LHCN-M2 (cell line): ENCODE measurements around the gene COX6B1. TPM values are rescaled to one million over a fixed set of nuclear protein-coding genes. Genes with fewer than 3 reads are reported as not detected.
"Not testable (repeated sequence)": the region's sequence is repeated elsewhere in the genome, so short reads cannot be mapped to it uniquely, and the experiment has no call there.

Experiments used
- DNase-seq: peaks from one replicate; pipeline ENCODE4 v3.0.0-alpha.2; 2012; ENCODE audit warnings: low read depth
- total RNA-seq: library from RNA; depleted of rRNA; stranded (reverse); fragments of >200 nt; gene quantifications from 2 replicates; pipeline ENCODE4 v1.2.3, GENCODE V29; 2014

The COX6B1 gene
- total RNA-seq, 1 experiment from 2014 or later, result 482 TPM

- DNase-seq, result no peak
Measured at GRCh38 chr19:35665157-35665556, 17.0 kb downstream of the COX6B1 start.

- no peak for DNase-seq
Measured at GRCh38 chr19:35665604-35666003, 17.5 kb downstream of the COX6B1 start.

GRCh38 chr19:35666251-35666913 lies 18.3 kb downstream of the COX6B1 start, which contains the start of gene UPK1A:
UPK1A (plus strand) TSS chr19:35666517; CDS start chr19:35666813, 296 bp downstream.
- no peak for DNase-seq

GRCh38 chr19:35669566-35669965 lies 21.4 kb downstream of the COX6B1 start:
- no peak for DNase-seq

- no peak for DNase-seq
Measured at GRCh38 chr19:35669974-35670373, 21.9 kb downstream of the COX6B1 start.

GRCh38 chr19:35670686-35671085 lies 22.6 kb downstream of the COX6B1 start:
- no peak for DNase-seq

GRCh38 chr19:35671818-35672217 lies 23.7 kb downstream of the COX6B1 start:
- DNase-seq, result no peak

- peak; percentile 46 for DNase-seq
Measured at GRCh38 chr19:35673121-35673804, 25.1 kb downstream of the COX6B1 start.

- DNase-seq, result no peak
Measured at GRCh38 chr19:35675589-35676140, 27.5 kb downstream of the COX6B1 start.

- DNase-seq, result no peak
Measured at GRCh38 chr19:35689836-35690235, 41.7 kb downstream of the COX6B1 start.

- not testable (repeated sequence) for DNase-seq
Measured at GRCh38 chr19:35691106-35691505, 43.0 kb downstream of the COX6B1 start.

- DNase-seq, result no peak
Measured at GRCh38 chr19:35692010-35692409, 43.9 kb downstream of the COX6B1 start.

GRCh38 chr19:35693422-35693821 lies 45.3 kb downstream of the COX6B1 start:
- no peak for DNase-seq

GRCh38 chr19:35693835-35694599 lies 45.9 kb downstream of the COX6B1 start:
- DNase-seq, result peak; percentile 83

GRCh38 chr19:35695895-35696422 lies 47.8 kb downstream of the COX6B1 start:
- DNase-seq, result no peak

- DNase-seq, result no peak
Measured at GRCh38 chr19:35696835-35697234, 48.7 kb downstream of the COX6B1 start.

- peak; percentile 95 for DNase-seq
Measured at GRCh38 chr19:35702223-35703012, 54.3 kb downstream of the COX6B1 start.

- no peak for DNase-seq
Measured at GRCh38 chr19:35703343-35703742, 55.2 kb downstream of the COX6B1 start.

GRCh38 chr19:35704218-35704617 lies 56.1 kb downstream of the COX6B1 start, which contains the start of gene ZBTB32:
ZBTB32 (plus strand) TSS chr19:35704558; CDS start chr19:35714627, 10,069 bp downstream.
- DNase-seq, result peak; percentile 40
